Measurements from ENCODE around the gene NCOA3.

GRCh38 chr20:47544852-47545251 lies 43.2 kb downstream of the NCOA3 start:
- TF ChIP-seq CTCF (IDR thresholded peaks at IDR 0.05) (no peak), POLR2A (IDR thresholded peaks at IDR 0.05) (no peak), POLR2AphosphoS5 (IDR thresholded peaks at IDR 0.05) (no peak), EP300 (IDR thresholded peaks at IDR 0.05) (no peak)
